KMS-11 (cell line): Measurements from ENCODE around the gene PTPRN2.
"Not testable (repeated sequence)": the region's sequence is repeated elsewhere in the genome, so short reads cannot be mapped to it uniquely, and the experiment has no call there.

Experiments
- H2AFZ ChIP-seq: fragments of 200-600 bp; sonication (generic); 2 replicates; pipeline ENCODE4 v1.6.1; 2016; ENCODE audit warnings: antibody characterized with exemption, mixed run types, low read depth
- H3K27ac ChIP-seq: fragments of 200-600 bp; sonication (generic); 2 replicates; pipeline ENCODE4 v1.6.1; 2016; ENCODE audit warnings: mild to moderate bottlenecking, mixed run types
- H3K27me3 ChIP-seq: fragments of 200-600 bp; sonication (generic); 2 replicates; pipeline ENCODE4 v1.6.1; 2017; ENCODE audit warnings: mild to moderate bottlenecking, low read depth, mixed run types, moderate library complexity; ENCODE audit not compliant: insufficient read depth
- H3K36me3 ChIP-seq: fragments of 200-600 bp; sonication (generic); 2 replicates; pipeline ENCODE4 v1.6.1; 2017; ENCODE audit warnings: mild to moderate bottlenecking, mixed run types; ENCODE audit not compliant: insufficient read depth
- H3K4me1 ChIP-seq: fragments of 200-600 bp; sonication (generic); 2 replicates; pipeline ENCODE4 v1.6.1; 2016; ENCODE audit warnings: mild to moderate bottlenecking, low read depth, mixed run types; ENCODE audit not compliant: poor library complexity, severe bottlenecking
- H3K4me2 ChIP-seq: fragments of 200-600 bp; sonication (generic); 2 replicates; pipeline ENCODE4 v1.7.0; 2016; ENCODE audit warnings: mild to moderate bottlenecking, mixed run types
- H3K4me3 ChIP-seq: fragments of 200-600 bp; sonication (generic); IDR thresholded peaks from 2 replicates; pipeline ENCODE4 v1.6.1; 2017; ENCODE audit warnings: low read depth, low read length, mixed read lengths; ENCODE audit not compliant: insufficient read depth
- H3K79me2 ChIP-seq: fragments of 200-600 bp; sonication (generic); 2 replicates; pipeline ENCODE4 v1.6.1; 2016; ENCODE audit warnings: low read depth, mixed run types; ENCODE audit not compliant: insufficient read depth
- H3K9ac ChIP-seq: fragments of 200-600 bp; sonication (generic); 2 replicates; pipeline ENCODE4 v1.6.1; 2016; ENCODE audit warnings: mild to moderate bottlenecking, mixed run types
- H4K20me1 ChIP-seq: fragments of 200-600 bp; sonication (generic); 2 replicates; pipeline ENCODE4 v1.6.1; 2016; ENCODE audit warnings: mild to moderate bottlenecking, mixed run types; ENCODE audit not compliant: insufficient read depth
- TF ChIP-seq, protein P1 (sequence below): fragments of 200-600 bp; sonication (generic); conservative IDR thresholded peaks from 2 replicates; pipeline ENCODE4 v1.6.1; 2017; ENCODE audit warnings: low read depth, mild to moderate bottlenecking, antibody characterized with exemption, low read length, moderate library complexity, mixed read lengths

PTPRN2 gene

GRCh38 chr7:158299607-158300006 lies 288.0 kb downstream of the PTPRN2 start:
- peaks cover 7% of the 10 kb centered on the region; the same call in 1 of the 2 replicates for H3K27me3 ChIP-seq

DNA sequence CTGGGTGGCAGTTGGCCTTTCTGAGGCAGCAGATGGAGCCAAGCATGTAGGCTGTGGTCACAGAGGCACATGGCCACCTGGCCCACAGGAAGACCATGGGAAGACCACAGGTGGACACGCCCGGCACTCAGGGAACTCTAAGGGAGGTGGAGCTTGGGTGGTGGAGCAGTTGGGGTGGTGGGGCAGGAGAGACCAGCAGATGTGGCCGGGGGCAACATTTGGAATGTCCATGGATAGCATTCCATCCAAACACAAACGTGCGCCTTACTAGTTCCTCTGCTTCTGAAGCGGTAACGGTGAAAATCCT lies 290.9 kb downstream of the PTPRN2 start:
- Histone ChIP-seq H3K36me3 (no peaks in the 10 kb centered on the region), H3K9ac (no peak overlapping the region), H4K20me1 (no peaks in the 10 kb centered on the region), H3K27ac (no peak overlapping the region), H3K79me2 (no peaks in the 10 kb centered on the region), H3K4me2 (no peak overlapping the region), H3K4me3 (no peak overlapping the region), H2AFZ (no peak overlapping the region), H3K4me1 (no peaks in the 10 kb centered on the region), H3K27me3 (peaks cover 7% of the 10 kb centered on the region; the same call in 1 of the 2 replicates)
- TF ChIP-seq, protein P1, sequence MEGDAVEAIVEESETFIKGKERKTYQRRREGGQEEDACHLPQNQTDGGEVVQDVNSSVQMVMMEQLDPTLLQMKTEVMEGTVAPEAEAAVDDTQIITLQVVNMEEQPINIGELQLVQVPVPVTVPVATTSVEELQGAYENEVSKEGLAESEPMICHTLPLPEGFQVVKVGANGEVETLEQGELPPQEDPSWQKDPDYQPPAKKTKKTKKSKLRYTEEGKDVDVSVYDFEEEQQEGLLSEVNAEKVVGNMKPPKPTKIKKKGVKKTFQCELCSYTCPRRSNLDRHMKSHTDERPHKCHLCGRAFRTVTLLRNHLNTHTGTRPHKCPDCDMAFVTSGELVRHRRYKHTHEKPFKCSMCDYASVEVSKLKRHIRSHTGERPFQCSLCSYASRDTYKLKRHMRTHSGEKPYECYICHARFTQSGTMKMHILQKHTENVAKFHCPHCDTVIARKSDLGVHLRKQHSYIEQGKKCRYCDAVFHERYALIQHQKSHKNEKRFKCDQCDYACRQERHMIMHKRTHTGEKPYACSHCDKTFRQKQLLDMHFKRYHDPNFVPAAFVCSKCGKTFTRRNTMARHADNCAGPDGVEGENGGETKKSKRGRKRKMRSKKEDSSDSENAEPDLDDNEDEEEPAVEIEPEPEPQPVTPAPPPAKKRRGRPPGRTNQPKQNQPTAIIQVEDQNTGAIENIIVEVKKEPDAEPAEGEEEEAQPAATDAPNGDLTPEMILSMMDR: no peak

More at GRCh38 chr7:158299607-158300006, 288.0 kb downstream of the PTPRN2 start:
- H4K20me1 ChIP-seq: no peaks in the 10 kb centered on the region
- no peak overlapping the region for H3K4me3 ChIP-seq
- TF ChIP-seq, protein P1: no peak
- no peak overlapping the region for H2AFZ ChIP-seq
- H3K4me2 ChIP-seq: no peak overlapping the region
- no peaks in the 10 kb centered on the region for H3K36me3 ChIP-seq
- no peak overlapping the region for H3K9ac ChIP-seq
- no peak overlapping the region for H3K27ac ChIP-seq
- no peaks in the 10 kb centered on the region for H3K79me2 ChIP-seq
- no peaks in the 10 kb centered on the region for H3K4me1 ChIP-seq

DNA sequence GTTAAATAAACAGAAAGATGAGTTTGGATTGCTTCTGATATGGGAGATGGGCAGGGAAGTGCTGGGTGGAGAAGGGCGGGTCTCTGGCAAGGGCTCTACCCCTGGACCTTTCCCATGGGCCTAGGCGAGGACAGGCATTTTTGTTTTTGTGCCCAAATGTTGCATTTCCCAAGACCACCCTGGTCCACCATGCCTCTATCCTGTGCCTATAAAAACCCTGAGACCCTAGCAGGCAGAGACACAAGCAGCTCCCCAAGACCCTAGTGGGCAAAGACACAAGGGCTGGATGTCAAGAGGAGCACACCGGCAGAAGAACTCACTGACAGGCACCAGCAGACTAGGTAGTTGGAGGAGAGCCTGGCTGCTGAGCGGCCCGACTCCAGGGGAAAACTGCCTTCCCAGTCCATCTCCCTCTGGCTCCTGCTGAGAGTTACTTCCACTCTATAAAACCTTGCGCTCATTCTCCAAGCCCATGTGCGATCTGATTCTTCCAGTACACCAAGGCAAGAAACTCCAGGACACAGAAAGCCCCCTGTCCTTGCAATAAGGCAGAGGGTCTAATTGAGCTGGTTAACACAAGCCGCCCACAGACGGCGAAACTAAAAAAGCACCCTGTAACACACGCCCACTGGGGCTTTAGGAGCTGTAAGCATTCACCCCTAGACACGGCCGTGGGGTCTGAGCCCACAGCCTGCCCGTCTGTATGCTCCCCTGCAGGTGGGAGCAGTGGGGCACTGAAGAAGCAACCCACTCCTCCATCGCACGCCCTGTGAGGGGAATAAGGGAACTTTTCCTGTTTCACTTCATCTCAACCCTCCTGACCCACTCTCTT lies 291.4 kb downstream of the PTPRN2 start:
- TF ChIP-seq, protein P1: no peak

DNA sequence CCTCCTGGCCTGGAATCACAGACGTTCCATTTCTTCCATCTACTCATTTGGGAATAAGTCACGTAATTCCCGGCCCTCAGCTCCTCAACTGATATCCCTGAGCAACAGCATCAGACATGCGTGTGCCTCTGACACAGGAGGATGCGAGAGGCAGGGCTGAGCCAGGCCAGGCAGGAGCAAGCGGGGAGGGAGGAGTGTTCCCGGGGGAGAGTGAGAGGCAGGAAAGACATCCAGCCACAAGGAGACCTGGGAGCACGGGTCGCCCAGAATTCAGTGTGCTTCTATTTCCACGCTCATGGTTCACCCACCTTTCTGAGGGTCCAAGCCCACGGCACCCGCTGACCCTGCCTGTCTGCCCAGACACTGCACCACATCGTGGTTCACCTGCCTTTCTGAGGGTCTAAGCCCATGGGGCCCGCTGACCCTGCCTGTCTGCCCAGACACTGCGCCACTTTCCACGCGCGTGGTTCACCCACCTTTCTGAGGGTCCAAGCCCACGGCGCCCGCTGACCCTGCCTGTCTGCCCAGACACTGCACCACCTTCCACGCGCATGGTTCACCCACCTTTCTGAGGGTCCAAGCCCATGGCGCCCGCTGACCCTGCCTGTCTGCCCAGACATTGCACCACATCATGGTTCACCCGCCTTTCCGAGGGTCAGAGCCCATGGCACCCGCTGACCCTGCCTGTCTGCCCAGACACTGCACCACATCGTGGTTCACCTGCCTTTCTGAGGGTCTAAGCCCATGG lies 293.0 kb downstream of the PTPRN2 start:
- not testable (repeated sequence) for H3K36me3 ChIP-seq, H3K4me1 ChIP-seq, H3K4me2 ChIP-seq, H3K27me3 ChIP-seq, H3K79me2 ChIP-seq, H3K4me3 ChIP-seq, H3K9ac ChIP-seq, H3K27ac ChIP-seq, H4K20me1 ChIP-seq, H2AFZ ChIP-seq

More for the DNA sequence above, 291.4 kb downstream of the PTPRN2 start:
- H3K9ac ChIP-seq: no peak overlapping the region
- H4K20me1 ChIP-seq: no peaks in the 10 kb centered on the region
- no peak overlapping the region for H3K27ac ChIP-seq
- H2AFZ ChIP-seq: no peak overlapping the region
- H3K36me3 ChIP-seq: no peaks in the 10 kb centered on the region
- H3K79me2 ChIP-seq: no peaks in the 10 kb centered on the region
- H3K4me3 ChIP-seq: no peak overlapping the region
- peaks cover 7% of the 10 kb centered on the region; the same call in 1 of the 2 replicates for H3K27me3 ChIP-seq
- no peaks in the 10 kb centered on the region for H3K4me1 ChIP-seq
- no peak overlapping the region for H3K4me2 ChIP-seq
